GM12874 (cell line): ENCODE data around the gene KRT7.

Experiments used
- CTCF ChIP-seq: IDR thresholded peaks from 2 replicates; pipeline ENCODE4 v1.5.1; 2011; ENCODE audit warnings: low read depth, mild to moderate bottlenecking, control low read depth, low read length, moderate library complexity; ENCODE audit not compliant: insufficient read depth

Gene KRT7

GRCh38 chr12:52254965-52255751, 22.1 kb downstream of the KRT7 start:
- no peak for TF ChIP-seq CTCF

DNA sequence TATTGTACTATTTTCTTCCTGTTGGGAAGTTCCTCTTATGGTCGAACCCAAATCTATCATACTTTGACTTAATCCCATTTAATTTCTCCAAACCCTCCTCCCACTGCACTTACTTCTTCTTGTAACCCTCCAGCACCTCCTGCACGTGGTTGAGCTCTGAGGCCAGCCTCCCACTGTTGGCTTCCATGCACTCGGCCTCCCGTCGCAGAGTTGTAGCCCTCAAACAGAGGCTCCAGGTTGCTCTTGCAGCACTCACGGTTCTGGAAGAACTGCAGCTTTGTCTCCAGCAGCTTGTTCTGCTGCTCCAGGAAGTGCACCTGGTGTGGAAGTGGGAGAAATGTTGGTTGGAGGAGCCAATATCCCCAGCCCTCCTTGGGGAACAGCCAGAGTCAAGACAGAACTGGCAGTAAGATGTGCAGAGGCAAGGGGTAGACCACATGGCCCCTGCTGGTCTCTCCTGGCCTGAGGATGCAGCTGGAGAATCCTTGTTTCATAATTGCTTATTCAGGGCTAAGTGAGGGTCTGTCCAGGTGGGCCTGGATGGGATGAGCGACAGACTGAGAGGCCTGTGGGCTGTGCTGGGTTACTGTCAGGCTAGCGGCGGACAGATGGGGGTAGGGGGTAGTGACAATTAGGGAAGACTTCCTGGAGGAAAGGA, 23.0 kb downstream of the KRT7 start:
- TF ChIP-seq CTCF = no peak

GRCh38 chr12:52256584-52256935, 23.5 kb downstream of the KRT7 start:
- TF ChIP-seq CTCF = no peak

DNA sequence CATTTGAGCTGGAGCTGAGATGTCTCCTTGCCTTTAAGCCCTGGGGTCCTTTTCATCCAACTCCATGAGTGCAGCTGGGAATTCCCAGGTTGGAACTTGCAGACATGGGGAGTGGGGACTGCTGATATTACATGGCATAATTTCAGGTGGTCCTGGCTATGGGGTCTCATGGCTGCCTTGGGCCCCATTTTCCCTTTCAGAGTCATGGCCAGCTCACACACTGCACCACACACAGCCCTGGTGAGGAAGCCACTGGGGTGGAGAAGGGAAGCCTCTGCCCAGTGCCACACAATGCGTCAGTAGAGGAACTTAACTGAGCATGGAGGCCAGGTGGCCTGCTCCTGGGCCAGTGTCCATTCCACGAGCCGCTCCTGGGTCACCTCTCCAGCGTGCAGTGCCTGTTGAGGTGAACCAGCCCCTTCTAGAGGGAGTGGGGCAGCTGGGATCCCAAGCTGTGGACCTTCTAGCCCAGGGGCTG, 24.1 kb downstream of the KRT7 start:
- TF ChIP-seq CTCF = no peak

GRCh38 chr12:52258335-52258901, 25.4 kb downstream of the KRT7 start:
- TF ChIP-seq CTCF = no peak

DNA sequence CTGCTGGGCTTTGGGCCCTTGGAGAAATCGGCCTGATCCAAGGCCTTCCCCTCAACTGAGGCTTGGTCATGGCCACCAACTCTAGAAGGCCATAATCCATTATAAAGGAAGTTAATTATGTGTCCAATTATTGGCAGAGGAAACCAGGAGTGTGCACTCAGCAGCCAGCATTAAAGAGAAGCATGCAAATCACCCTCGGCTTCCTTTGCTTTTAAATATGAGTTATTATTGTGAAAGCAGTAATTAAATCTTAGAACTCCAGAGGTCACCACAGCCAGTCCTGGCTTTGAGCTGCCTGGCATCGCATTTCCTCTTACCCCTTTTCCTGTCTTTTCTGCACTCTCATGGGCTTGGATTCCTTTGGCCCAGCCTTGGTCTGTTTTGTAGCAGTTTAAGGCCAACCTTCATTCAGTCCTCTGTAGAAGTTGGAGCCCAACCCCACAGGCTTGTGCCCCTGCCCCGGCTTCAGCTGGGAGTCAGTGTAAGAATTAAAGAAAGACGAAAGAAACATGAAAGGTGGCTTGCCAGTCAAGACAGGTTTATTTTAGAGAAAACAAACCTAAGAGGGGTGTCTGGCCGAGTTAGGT, 26.7 kb downstream of the KRT7 start:
- TF ChIP-seq CTCF = no peak
